AG04449 (cell line): ENCODE data around the gene TYW5.
A peak's percentile ranks its signal among the peaks of the same experiment; 100 is the strongest.

ENCODE experiments used
- CTCF ChIA-PET: fragments of 350-600 bp; formaldehyde crosslinking; extraction: SDS; loops from one replicate; lab custom pipeline; 2021; ENCODE audit warnings: antibody characterized with exemption; lab: Yijun Ruan, JAX
- POLR2A ChIA-PET: fragments of 400-600, 350-600 bp; formaldehyde crosslinking; extraction: SDS; loops from one replicate; lab custom pipeline; 2020; ENCODE audit warnings: antibody characterized with exemption, inconsistent platforms; lab: Yijun Ruan, JAX
- DNase-seq: peaks from one replicate; pipeline ENCODE4 v3.0.0-alpha.2; 2010; ENCODE audit warnings: low read depth, low spot score
- H3K4me3 ChIP-seq: 2 replicates; pipeline ENCODE4 v1.5.1; 2011; ENCODE audit warnings: low read depth, mild to moderate bottlenecking, control low read depth, low read length
- CTCF ChIP-seq: IDR thresholded peaks from one replicate; pipeline ENCODE4 v1.5.1; 2011; ENCODE audit warnings: mild to moderate bottlenecking, moderate library complexity, low read length, control low read depth, inconsistent platforms; ENCODE audit not compliant: insufficient read depth; ENCODE audit errors: missing control alignments

Gene TYW5

DNA sequence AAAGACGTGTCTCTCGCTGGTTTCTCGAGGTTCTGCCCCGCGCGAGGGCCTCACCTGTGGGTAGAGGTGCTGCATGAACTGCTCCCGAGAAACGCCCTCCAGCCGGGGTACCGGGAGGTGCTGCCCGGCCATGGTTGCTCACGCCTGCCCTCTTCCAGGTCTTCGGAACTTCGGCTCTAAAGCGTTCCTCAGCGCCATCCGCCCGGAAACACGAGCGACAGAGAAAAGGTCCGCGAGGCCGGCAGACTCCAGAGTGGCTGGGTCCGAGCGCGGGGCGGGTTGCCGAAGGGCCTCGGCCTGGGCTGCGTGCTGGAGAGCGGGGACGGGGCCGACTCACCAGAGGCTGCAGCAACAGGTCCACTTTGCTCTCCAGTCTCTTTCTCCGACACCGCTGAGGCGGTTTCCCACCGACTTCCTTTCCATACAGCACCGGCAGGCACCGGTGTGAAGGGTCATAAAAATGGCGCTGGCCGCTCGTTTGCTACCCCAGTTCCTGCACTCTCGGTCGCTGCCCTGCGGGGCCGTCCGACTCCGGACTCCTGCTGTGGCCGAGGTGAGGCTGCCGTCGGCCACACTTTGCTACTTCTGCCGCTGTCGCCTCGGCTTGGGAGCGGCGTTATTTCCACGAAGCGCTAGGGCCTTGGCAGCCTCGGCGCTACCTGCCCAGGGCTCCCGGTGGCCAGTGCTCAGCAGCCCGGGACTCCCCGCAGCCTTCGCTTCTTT is at the start of gene TYW5, which contains the start of gene MAIP1:
Gene TYW5 (minus strand): TSS at position 153 of the 723 bp plus-strand sequence. CDS start 21 bp downstream, at position 132.
Gene MAIP1 (plus strand): TSS at position 244 of the 723 bp plus-strand sequence. CDS start 217 bp downstream, at position 461.
- H3K4me3 ChIP-seq: peak within 1 kb of the TSS; percentile 95
- TF ChIP-seq CTCF: peak; percentile 45
- ChIA-PET POLR2A (no interaction called here), CTCF (no interaction called here)
- DNase-seq: no peak

- POLR2A ChIA-PET: no interaction called here
- no peak overlapping the region for H3K4me3 ChIP-seq
- no peak for TF ChIP-seq CTCF
- CTCF ChIA-PET: interaction anchor here (0.9 kb wide), 1 partner anchor 18 kb away, joined by 5 read pairs; no protein-coding TSS in a partner anchor
- DNase-seq: no peak
Observed at GRCh38 chr2:200003444-200003843, 48.2 kb upstream of the TYW5 start.

DNA sequence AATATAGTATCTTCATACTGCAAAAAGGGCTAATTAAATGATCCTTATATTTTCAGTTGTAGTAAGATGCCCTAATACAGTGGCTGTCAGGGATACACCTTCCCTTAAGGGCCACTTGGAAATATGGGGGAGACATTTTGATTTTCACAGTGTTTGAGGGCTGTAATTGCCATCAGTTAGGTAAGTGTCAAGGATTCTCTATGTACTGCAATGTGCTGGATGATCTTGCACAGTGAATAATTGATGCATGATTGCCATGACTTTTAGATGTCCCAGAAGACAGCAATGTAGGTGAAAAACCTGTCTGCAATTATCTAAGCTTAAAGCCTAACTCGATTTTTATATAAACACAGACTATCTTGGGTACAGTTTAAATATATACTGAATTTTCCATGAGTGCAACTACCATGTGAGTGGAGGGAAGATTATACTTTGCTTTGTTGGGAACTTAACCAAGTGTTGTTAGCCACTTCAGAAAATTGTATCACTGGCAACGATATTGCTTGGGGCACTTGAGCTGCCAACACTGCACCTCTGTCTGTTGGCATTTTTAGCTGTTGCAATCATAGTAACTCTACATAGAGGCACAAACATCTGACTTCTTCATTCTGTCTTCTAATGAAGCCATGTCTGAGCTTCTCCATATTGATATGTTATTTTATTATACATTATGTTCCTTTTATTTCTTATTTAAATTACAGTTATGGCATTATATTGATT is 45.3 kb upstream of the TYW5 start:
- ChIA-PET CTCF (interaction anchor here (0.5 to 2.4 kb wide), 3 partner anchors 15 to 332 kb away, joined by 3 to 6 read pairs (median 4); no protein-coding TSS in a partner anchor), POLR2A (no interaction called here)
- no peak overlapping the region for H3K4me3 ChIP-seq
- no peak for TF ChIP-seq CTCF
- no peak for DNase-seq

DNA sequence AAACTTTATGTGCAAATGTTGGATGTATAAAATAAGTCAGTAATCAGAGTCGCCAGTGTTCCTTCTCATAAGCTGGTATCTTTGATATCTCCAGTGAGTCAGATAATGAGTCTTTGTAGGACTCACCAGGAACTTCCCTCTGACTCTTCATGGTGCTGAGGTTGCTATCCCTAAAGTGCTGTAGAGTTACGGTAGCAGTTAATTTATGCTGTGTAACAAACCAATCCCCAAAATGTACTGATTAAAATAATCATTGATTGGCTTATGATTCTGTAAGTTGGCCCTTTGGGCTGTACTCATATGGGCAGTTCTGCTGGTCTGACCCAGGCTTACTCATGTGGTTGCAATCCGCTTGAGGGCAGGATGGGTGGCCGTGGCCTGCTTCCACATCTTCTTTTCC is 43.9 kb upstream of the TYW5 start:
- no peak for TF ChIP-seq CTCF
- POLR2A ChIA-PET: no interaction called here
- DNase-seq: no peak
- H3K4me3 ChIP-seq: no peak overlapping the region
- CTCF ChIA-PET: interaction anchor here (2.4 kb wide), 1 partner anchor 14 kb away, joined by 6 read pairs; no protein-coding TSS in a partner anchor

DNA sequence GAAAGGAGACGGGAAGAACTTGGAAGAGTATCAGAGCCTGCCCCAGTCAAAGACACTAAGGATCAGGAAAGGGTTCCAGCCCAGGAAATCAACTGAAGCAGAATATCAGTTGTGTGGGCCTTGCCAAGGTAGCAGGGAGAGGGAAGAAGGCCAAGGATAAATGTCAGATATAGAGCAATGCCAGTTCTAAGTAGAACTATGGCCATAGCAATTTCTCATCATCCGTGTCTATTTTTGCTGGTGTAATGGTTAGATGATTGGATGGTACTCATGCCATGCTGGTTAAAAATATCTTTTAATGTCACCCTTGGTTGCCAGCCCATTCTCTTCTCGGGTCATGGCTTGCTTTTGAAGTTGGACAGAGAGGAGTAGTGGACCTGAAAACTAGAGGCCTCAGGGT is 42.0 kb upstream of the TYW5 start:
- DNase-seq: no peak
- no peak overlapping the region for H3K4me3 ChIP-seq
- CTCF ChIA-PET: interaction anchor here (1.9 kb wide), 1 partner anchor 12 kb away, joined by 7 read pairs; no protein-coding TSS in a partner anchor
- POLR2A ChIA-PET: no interaction called here
- no peak for TF ChIP-seq CTCF

- H3K4me3 ChIP-seq: no peak overlapping the region
- no peak for TF ChIP-seq CTCF
- DNase-seq: no peak
- ChIA-PET POLR2A (no interaction called here), CTCF (interaction anchor here (1.5 kb wide), 1 partner anchor 9 kb away, joined by 10 read pairs; no protein-coding TSS in a partner anchor)
Observed at GRCh38 chr2:199994896-199995295, 39.6 kb upstream of the TYW5 start.
